GM18502 (cell line): ENCODE data around the gene SART1.
"Not testable (repeated sequence)": the region's sequence is repeated elsewhere in the genome, so short reads cannot be mapped to it uniquely, and the experiment has no call there.

Experiments used
- ATAC-seq: cut with Tn5 transposase; IDR thresholded peaks from one replicate; pipeline ENCODE4 v1.9.1; 2021; ENCODE audit warnings: mild to moderate bottlenecking; ENCODE audit not compliant: unreplicated experiment, poor library complexity

Gene SART1

GRCh38 chr11:65931773-65932557, 29.6 kb upstream of the SART1 start:
- ATAC-seq: no peak

- ATAC-seq: no peak
These were observed 29.0 kb upstream of the SART1 start for GRCh38 chr11:65932558-65932919.

GRCh38 chr11:65934014-65934413, 27.5 kb upstream of the SART1 start:
- ATAC-seq: no peak

- ATAC-seq: no peak
These were observed 23.8 kb upstream of the SART1 start for GRCh38 chr11:65937766-65938165.

- no peak for ATAC-seq
These were observed 19.7 kb upstream of the SART1 start for GRCh38 chr11:65941720-65942310.

GRCh38 chr11:65942531-65942930, 19.0 kb upstream of the SART1 start:
- ATAC-seq: no peak

- no peak for ATAC-seq
These were observed 17.3 kb upstream of the SART1 start for GRCh38 chr11:65944191-65944590.

GRCh38 chr11:65944767-65945166, 16.8 kb upstream of the SART1 start:
- ATAC-seq: no peak

- no peak for ATAC-seq
These were observed 16.1 kb upstream of the SART1 start, which contains the start of gene TSGA10IP for GRCh38 chr11:65945430-65945911. TSGA10IP (plus strand) TSS chr11:65945480; CDS start chr11:65945676, 196 bp downstream.

GRCh38 chr11:65945941-65946558, 15.5 kb upstream of the SART1 start:
- ATAC-seq: no peak

- ATAC-seq: no peak
These were observed 14.9 kb upstream of the SART1 start for GRCh38 chr11:65946655-65947054.

GRCh38 chr11:65947133-65947532, 14.4 kb upstream of the SART1 start:
- ATAC-seq: no peak

- ATAC-seq: no peak
These were observed 13.9 kb upstream of the SART1 start for GRCh38 chr11:65947603-65948125.

GRCh38 chr11:65950711-65951110, 10.8 kb upstream of the SART1 start:
- not testable (repeated sequence) for ATAC-seq

- not testable (repeated sequence) for ATAC-seq
These were observed 9.9 kb upstream of the SART1 start for GRCh38 chr11:65951641-65952040.

GRCh38 chr11:65952052-65952521, 9.4 kb upstream of the SART1 start:
- ATAC-seq: no peak

- no peak for ATAC-seq
These were observed 8.1 kb upstream of the SART1 start for GRCh38 chr11:65953471-65953870.

GRCh38 chr11:65954771-65955170, 6.8 kb upstream of the SART1 start:
- ATAC-seq: no peak

- ATAC-seq: no peak
These were observed 3.2 kb upstream of the SART1 start for GRCh38 chr11:65958291-65958690.

- no peak for ATAC-seq
These were observed 2.6 kb upstream of the SART1 start for GRCh38 chr11:65958774-65959420.
